Omental fat pad (tissue), 4 donors: ENCODE measurements around the gene HS3ST2. TPM values are rescaled to one million over a fixed set of nuclear protein-coding genes. Genes with fewer than 3 reads are reported as not detected.

ENCODE experiments used
- ATAC-seq: fragments of 150-250 bp; one replicate; pipeline ENCODE4 v1.9.1; 2016; ENCODE audit warnings: mild to moderate bottlenecking, moderate library complexity; ENCODE audit not compliant: low FRiP score
- DNase-seq: peaks from one replicate; pipeline ENCODE4 v3.0.0-alpha.2; 2019; ENCODE audit warnings: low spot score
- CTCF ChIP-seq, 3 donors: fragments of 450-650 bp; IDR thresholded peaks; one replicate each; pipeline ENCODE4 v1.5.1; 2016 to 2017; ENCODE audit warnings: antibody characterized with exemption in 3 of 3, mild to moderate bottlenecking in 3 of 3, moderate library complexity in 2 of 3
- total RNA-seq, 4 donors: library from RNA; depleted of rRNA; stranded (reverse); fragments of >200 nt; gene quantifications; one replicate each; pipeline ENCODE4 v1.1.0, GENCODE V29; 2016

The HS3ST2 gene
- total RNA-seq, 4 donors from 2014 or later = 1.7 to 3.6 (median 2.5) TPM

GRCh38 chr16:22871861-22872260 lies 57.9 kb downstream of the HS3ST2 start:
- no peak for TF ChIP-seq CTCF (IDR thresholded peaks at IDR 0.05)
- no peak for ATAC-seq

GRCh38 chr16:22874394-22874793 lies 60.4 kb downstream of the HS3ST2 start:
- ATAC-seq = no peak
- TF ChIP-seq CTCF (IDR thresholded peaks at IDR 0.05) = no peak
- no peak for DNase-seq

More at GRCh38 chr16:22871861-22872260, 57.9 kb downstream of the HS3ST2 start:
- DNase-seq = no peak

GRCh38 chr16:22878955-22879354 lies 65.0 kb downstream of the HS3ST2 start:
- no peak for TF ChIP-seq CTCF (IDR thresholded peaks at IDR 0.05)
- no peak for ATAC-seq

GRCh38 chr16:22879466-22879865 lies 65.5 kb downstream of the HS3ST2 start:
- ATAC-seq (no peak), DNase-seq (no peak)
- TF ChIP-seq CTCF (IDR thresholded peaks at IDR 0.05) = no peak

More at GRCh38 chr16:22878955-22879354, 65.0 kb downstream of the HS3ST2 start:
- DNase-seq = no peak

- DNase-seq (no peak), ATAC-seq (no peak)
- TF ChIP-seq CTCF (IDR thresholded peaks at IDR 0.05) = no peak
These were observed 69.0 kb downstream of the HS3ST2 start for GRCh38 chr16:22882981-22883380.

- ATAC-seq (no peak), DNase-seq (no peak)
- no peak for TF ChIP-seq CTCF (IDR thresholded peaks at IDR 0.05)
These were observed 72.0 kb downstream of the HS3ST2 start for GRCh38 chr16:22885951-22886350.

- no peak for TF ChIP-seq CTCF (IDR thresholded peaks at IDR 0.05)
- no peak for DNase-seq
- ATAC-seq = no peak
These were observed 73.0 kb downstream of the HS3ST2 start for GRCh38 chr16:22886927-22887326.
